Keratinocyte (primary cell): ENCODE results near the gene SH3BP5. TPM values are rescaled to one million over a fixed set of nuclear protein-coding genes. Genes with fewer than 3 reads are reported as not detected.

Source experiments
- DNase-seq: peaks from one replicate; pipeline ENCODE4 v3.0.0-alpha.2; 2011; ENCODE audit warnings: low read depth, missing footprints, low spot score
- FAIRE-seq: peaks from 2 replicates; lab custom pipeline; 2011; peaks lifted over from hg19 to GRCh38; lab: Jason Lieb, UNC
- H2AFZ ChIP-seq: 2 replicates; pipeline ENCODE4 v1.6.0; 2012; ENCODE audit warnings: low read length, control low read depth, inconsistent platforms; ENCODE audit not compliant: control insufficient read depth
- H3K27ac ChIP-seq: 2 replicates; pipeline ENCODE4 v1.5.1; 2011; ENCODE audit warnings: low read length; ENCODE audit not compliant: control insufficient read depth, insufficient read depth
- H3K27me3 ChIP-seq: 3 replicates; pipeline ENCODE4 v1.6.0; 2011; ENCODE audit warnings: low read length; ENCODE audit not compliant: control insufficient read depth, insufficient read depth; ENCODE audit errors: extremely low read depth
- H3K36me3 ChIP-seq, 2 experiments: 2 replicates in 1 of 2; 3 replicates in 1 of 2; pipeline ENCODE4 v1.5.1; 2011; ENCODE audit warnings: low read length in 2 of 2, mild to moderate bottlenecking in 1 of 2; ENCODE audit not compliant: control insufficient read depth in 2 of 2, insufficient read depth in 2 of 2; ENCODE audit errors: extremely low read depth in 1 of 2
- H3K4me1 ChIP-seq: 3 replicates; pipeline ENCODE4 v1.5.1; 2011; ENCODE audit warnings: low read length; ENCODE audit not compliant: control insufficient read depth, insufficient read depth; ENCODE audit errors: extremely low read depth
- H3K4me2 ChIP-seq: 3 replicates; pipeline ENCODE4 v1.6.0; 2011; ENCODE audit warnings: low read depth, low read length; ENCODE audit not compliant: control insufficient read depth, insufficient read depth; ENCODE audit errors: extremely low read depth
- H3K4me3 ChIP-seq, 3 experiments: fragments of 200-600 bp in 1 of 3; sonication (generic) in 1 of 3; 2 replicates in 2 of 3; 3 replicates in 1 of 3; pipeline ENCODE4 v1.5.1; 2011 to 2016; ENCODE audit warnings: low read length in 3 of 3, mild to moderate bottlenecking in 3 of 3, control low read depth in 2 of 3, inconsistent platforms in 1 of 3, low read depth in 1 of 3, mixed read lengths in 1 of 3, mixed run types in 1 of 3, moderate library complexity in 1 of 3; ENCODE audit not compliant: control insufficient read depth in 2 of 3, insufficient read depth in 2 of 3; ENCODE audit errors: extremely low read depth in 1 of 3
- H3K79me2 ChIP-seq: 2 replicates; pipeline ENCODE4 v1.6.0; 2012; ENCODE audit warnings: low read length; ENCODE audit not compliant: control insufficient read depth, insufficient read depth
- H3K9ac ChIP-seq: 3 replicates; pipeline ENCODE4 v1.6.0; 2011; ENCODE audit warnings: low read length; ENCODE audit not compliant: control insufficient read depth, insufficient read depth; ENCODE audit errors: extremely low read depth
- H3K9me1 ChIP-seq: 3 replicates; pipeline ENCODE4 v1.6.0; 2011; ENCODE audit warnings: low read length; ENCODE audit not compliant: control insufficient read depth, insufficient read depth; ENCODE audit errors: extremely low read depth
- H3K9me3 ChIP-seq: 2 replicates; pipeline ENCODE4 v1.5.1; 2012; ENCODE audit warnings: low read depth, low read length; ENCODE audit not compliant: control insufficient read depth
- H4K20me1 ChIP-seq: 3 replicates; pipeline ENCODE4 v1.6.0; 2011; ENCODE audit warnings: low read length; ENCODE audit not compliant: control insufficient read depth, insufficient read depth; ENCODE audit errors: extremely low read depth
- CTCF ChIP-seq, 3 experiments: IDR thresholded peaks in 1 of 3; conservative IDR thresholded peaks in 1 of 3; optimal IDR thresholded peaks in 1 of 3; 2 replicates in 2 of 3; 3 replicates in 1 of 3; pipeline versions ENCODE3 to v1.5.1; 2011; ENCODE audit warnings: low read length in 3 of 3, mild to moderate bottlenecking in 3 of 3, moderate library complexity in 2 of 3, control low read depth in 1 of 3, inconsistent platforms in 1 of 3; ENCODE audit not compliant: insufficient read depth in 2 of 3; ENCODE audit errors: extremely low read depth in 1 of 3
- EZH2 ChIP-seq: IDR thresholded peaks from one replicate; pipeline ENCODE4 v1.6.1; 2012; ENCODE audit warnings: inconsistent platforms, mild to moderate bottlenecking, low read length, moderate library complexity
- dilution Hi-C: fragments of 300-500 bp; cut with MboI; formaldehyde crosslinking; loops from one replicate; pipeline ENCODE4 v1.7.0; 2020; ENCODE audit warnings: low sequenced_read_pairs; ENCODE audit not compliant: extremely low pct_ligation_motif_present
- polyA plus RNA-seq, 5 experiments: library from polyadenylated mRNA; depleted of rRNA in 3 of 5; stranded (reverse) in 3 of 5; stranded (forward) in 1 of 5; unstranded in 1 of 5; fragments of >200 nt; gene quantifications; 1 replicate in 1 of 5; 2 replicates in 3 of 5; 3 replicates in 1 of 5; pipeline versions ENCODE4 v1.2.1 to v1.2.3, GENCODE V29; 2011 to 2012; ENCODE audit warnings: missing spikeins in 2 of 5, low read depth in 1 of 5, low replicate concordance in 1 of 5

Gene SH3BP5
- polyA plus RNA-seq, 1 donor (not counting 4 experiments of a cell fraction or from before 2014, with no cell fraction given) = 13.4 TPM

DNA sequence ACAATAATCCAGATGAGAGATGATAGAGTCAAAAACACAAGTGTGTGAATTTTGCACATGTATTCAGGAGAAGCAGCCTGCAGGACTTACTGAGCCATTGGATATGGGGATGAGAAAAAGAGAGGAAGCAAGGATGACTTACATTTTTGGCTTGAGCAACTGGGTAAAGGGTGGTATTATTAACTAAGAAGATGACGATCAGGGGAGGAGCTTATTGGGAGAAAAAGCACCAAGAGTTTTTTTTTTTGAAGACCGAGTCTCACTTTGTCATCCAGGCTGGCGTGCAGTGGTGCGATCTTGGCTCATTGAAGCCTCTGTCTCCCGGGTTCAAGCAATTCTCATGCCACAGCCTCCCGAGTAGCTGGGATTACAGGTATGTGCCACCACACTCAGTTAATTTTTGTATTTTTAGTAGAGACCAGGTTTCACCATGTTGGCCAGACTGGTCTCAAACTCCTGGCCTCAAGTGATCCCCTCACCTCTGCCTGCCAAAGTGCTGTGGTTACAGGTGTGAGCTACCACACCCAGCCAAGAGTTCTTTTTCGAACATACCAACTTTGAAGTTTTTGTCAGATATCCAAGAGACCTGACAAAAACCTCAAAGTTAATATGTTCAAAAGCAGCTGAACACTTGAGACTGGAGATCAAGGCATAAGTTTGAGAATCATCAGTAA is 14.8 kb upstream of the SH3BP5 start:
- Histone ChIP-seq H3K36me3 (no peaks in the 10 kb centered on the region), H3K79me2 (no peaks in the 10 kb centered on the region), H4K20me1 (no peaks in the 10 kb centered on the region), H3K27me3 (peaks cover 10% of the 10 kb centered on the region), H3K9me1 (no peaks in the 10 kb centered on the region), H2AFZ (no peak overlapping the region), H3K4me3 (no peak overlapping the region), H3K4me2 (no peak overlapping the region), H3K9me3 (no peaks in the 10 kb centered on the region), H3K4me1 (no peaks in the 10 kb centered on the region), H3K9ac (no peak overlapping the region), H3K27ac (no peak overlapping the region)
- no peak for DNase-seq
- no peak for FAIRE-seq
- TF ChIP-seq CTCF (optimal IDR thresholded peaks at IDR 0.05 in 1 of 3, IDR thresholded peaks at IDR 0.05 in 1 of 3, conservative IDR thresholded peaks at IDR 0.05 in 1 of 3; ENCODE audit: extremely low read depth in 1 of 3, insufficient read depth in 2 of 3, low read length in 3 of 3) (no peak), EZH2 (no peak)
- dilution Hi-C loops = no loop called here

DNA sequence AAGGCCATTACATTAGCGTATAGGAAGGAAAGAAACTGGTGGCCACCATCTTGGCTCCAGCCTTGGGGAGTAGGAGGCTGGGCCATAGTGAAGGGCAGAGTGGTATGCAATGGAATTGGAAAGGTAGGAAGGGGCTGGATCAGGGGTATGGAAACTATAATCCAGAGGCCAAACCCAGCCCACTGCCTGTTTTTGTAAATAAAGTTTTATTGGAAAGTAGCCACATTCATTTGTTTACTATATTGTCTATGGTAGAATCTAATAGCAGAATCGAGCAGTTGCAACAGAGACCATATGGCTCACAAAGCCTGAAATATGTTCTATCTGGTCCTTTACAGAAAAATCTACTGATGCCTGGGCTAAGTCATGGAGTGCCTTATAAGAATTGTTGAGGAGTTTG is 14.1 kb upstream of the SH3BP5 start:
- TF ChIP-seq CTCF (optimal IDR thresholded peaks at IDR 0.05 in 1 of 3, IDR thresholded peaks at IDR 0.05 in 1 of 3, conservative IDR thresholded peaks at IDR 0.05 in 1 of 3; ENCODE audit: extremely low read depth in 1 of 3, insufficient read depth in 2 of 3, low read length in 3 of 3) (no peak), EZH2 (no peak)
- no peak for DNase-seq
- dilution Hi-C loops = no loop called here
- no peaks in the 10 kb centered on the region for H3K9me3 ChIP-seq
- H3K9me1 ChIP-seq = no peaks in the 10 kb centered on the region
- FAIRE-seq = no peak
- H3K79me2 ChIP-seq = no peaks in the 10 kb centered on the region
- H2AFZ ChIP-seq = no peak overlapping the region
- no peaks in the 10 kb centered on the region for H3K4me1 ChIP-seq
- no peak overlapping the region for H3K9ac ChIP-seq
- no peaks in the 10 kb centered on the region for H4K20me1 ChIP-seq
- H3K27ac ChIP-seq = no peak overlapping the region
- H3K4me2 ChIP-seq = no peak overlapping the region
- no peak overlapping the region for H3K4me3 ChIP-seq
- peaks cover 14% of the 10 kb centered on the region for H3K27me3 ChIP-seq
- H3K36me3 ChIP-seq = no peaks in the 10 kb centered on the region
